Lower lobe of right lung (tissue), 2 donors: ENCODE results near the gene ATP1A3. TPM values are rescaled to one million over a fixed set of nuclear protein-coding genes. Genes with fewer than 3 reads are reported as not detected.

Experiments used
- ATAC-seq, 2 donors: fragments of 200-7000 bp; cut with Tn5 transposase; one replicate each; pipeline ENCODE4 v1.9.1; 2020 to 2022; ENCODE audit warnings: mild to moderate bottlenecking in 2 of 2, moderate library complexity in 2 of 2
- DNase-seq: peaks from one replicate; pipeline ENCODE4 v3.0.0-alpha.2; 2020
- H3K27ac ChIP-seq: fragments of 200-600 bp; one replicate; pipeline ENCODE4 v1.8.0; 2022
- H3K27me3 ChIP-seq: fragments of 200-600 bp; one replicate; pipeline ENCODE4 v1.8.0; 2022; ENCODE audit warnings: low read depth
- H3K36me3 ChIP-seq: fragments of 200-600 bp; one replicate; pipeline ENCODE4 v1.8.0; 2022; ENCODE audit warnings: mild to moderate bottlenecking
- H3K4me1 ChIP-seq: fragments of 200-600 bp; one replicate; pipeline ENCODE4 v1.8.0; 2022
- H3K4me3 ChIP-seq: fragments of 200-600 bp; one replicate; pipeline ENCODE4 v1.8.0; 2022; ENCODE audit warnings: mild to moderate bottlenecking
- H3K9me3 ChIP-seq: fragments of 200-600 bp; one replicate; pipeline ENCODE4 v1.8.0; 2022
- intact Hi-C: fragments of 100-400 bp; cut with DNase I; formaldehyde crosslinking; loops from one replicate; pipeline ENCODE4 v1.11.0; 2022
- total RNA-seq: library from RNA; stranded (reverse); fragmentation: NEBNext Ultra II Directional; extraction: Animal tissue kit (Norgen Biotek cat#: 25700); gene quantifications from one replicate; pipeline ENCODE4 v1.2.1, GENCODE V29; 2021
- TF ChIP-seq, protein P1 (sequence below): fragments of 200-600 bp; IDR thresholded peaks from one replicate; pipeline ENCODE4 v1.8.0; 2022; ENCODE audit warnings: antibody characterized with exemption, mild to moderate bottlenecking
- donor health status: DM: no; HTN: yes; CAD: no; lungs with severe emphysema.

Gene ATP1A3
- total RNA-seq, 1 donor from 2014 or later: 0.97 TPM

- intact Hi-C loops: no loop called here
- H3K27ac ChIP-seq: peak within 1 kb of the TSS; percentile 91
- peaks cover 15% of the 10 kb centered on the region for H3K36me3 ChIP-seq
- DNase-seq (peak; percentile 92), ATAC-seq (peak; percentile 93 to 95)
- peak within 1 kb of the TSS; percentile 78 for H3K4me3 ChIP-seq
- TF ChIP-seq, protein P1, sequence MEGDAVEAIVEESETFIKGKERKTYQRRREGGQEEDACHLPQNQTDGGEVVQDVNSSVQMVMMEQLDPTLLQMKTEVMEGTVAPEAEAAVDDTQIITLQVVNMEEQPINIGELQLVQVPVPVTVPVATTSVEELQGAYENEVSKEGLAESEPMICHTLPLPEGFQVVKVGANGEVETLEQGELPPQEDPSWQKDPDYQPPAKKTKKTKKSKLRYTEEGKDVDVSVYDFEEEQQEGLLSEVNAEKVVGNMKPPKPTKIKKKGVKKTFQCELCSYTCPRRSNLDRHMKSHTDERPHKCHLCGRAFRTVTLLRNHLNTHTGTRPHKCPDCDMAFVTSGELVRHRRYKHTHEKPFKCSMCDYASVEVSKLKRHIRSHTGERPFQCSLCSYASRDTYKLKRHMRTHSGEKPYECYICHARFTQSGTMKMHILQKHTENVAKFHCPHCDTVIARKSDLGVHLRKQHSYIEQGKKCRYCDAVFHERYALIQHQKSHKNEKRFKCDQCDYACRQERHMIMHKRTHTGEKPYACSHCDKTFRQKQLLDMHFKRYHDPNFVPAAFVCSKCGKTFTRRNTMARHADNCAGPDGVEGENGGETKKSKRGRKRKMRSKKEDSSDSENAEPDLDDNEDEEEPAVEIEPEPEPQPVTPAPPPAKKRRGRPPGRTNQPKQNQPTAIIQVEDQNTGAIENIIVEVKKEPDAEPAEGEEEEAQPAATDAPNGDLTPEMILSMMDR: peak; percentile 23
- H3K9me3 ChIP-seq: no peaks in the 10 kb centered on the region
- H3K27me3 ChIP-seq: no peaks in the 10 kb centered on the region
- peaks cover 20% of the 10 kb centered on the region for H3K4me1 ChIP-seq
Measured at GRCh38 chr19:41959056-41960053, 34.7 kb downstream of the ATP1A3 start, which contains the start of gene RABAC1. Gene RABAC1 (minus strand): TSS chr19:41959321. CDS start chr19:41959292, 29 bp downstream.

DNA sequence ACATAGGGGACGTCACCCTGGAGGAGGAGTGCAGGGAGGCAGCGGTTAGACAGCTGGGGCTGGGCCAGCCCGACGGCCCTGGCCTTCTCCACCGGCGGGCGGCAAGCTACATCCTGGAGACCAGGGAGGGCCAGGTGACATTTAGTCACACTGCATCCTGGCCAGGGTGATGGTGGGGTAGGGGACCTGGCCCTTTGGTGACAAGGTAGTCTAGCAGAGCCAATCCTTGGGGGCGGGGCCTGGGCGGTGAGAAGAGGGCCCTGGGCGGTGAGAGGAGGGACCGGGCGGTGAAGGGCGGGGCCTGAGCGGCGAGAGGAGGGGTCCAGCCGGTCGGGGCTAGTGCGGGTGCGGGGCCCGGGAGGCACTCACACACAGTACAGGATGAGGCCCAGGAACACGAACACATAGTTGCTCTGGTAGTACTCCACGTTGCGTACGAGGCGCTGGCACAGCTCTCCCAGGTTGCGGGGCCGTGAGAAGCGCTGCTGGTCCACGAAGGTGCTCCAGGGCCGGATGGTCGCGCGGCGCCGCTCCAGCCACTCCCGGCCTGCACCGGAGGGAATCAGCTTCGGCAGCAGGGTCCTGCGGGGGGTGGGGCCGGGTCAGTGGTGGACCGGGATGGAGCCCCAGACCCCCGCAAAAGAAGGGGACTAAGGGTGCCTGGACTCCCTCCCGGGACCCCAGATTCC, 35.5 kb downstream of the ATP1A3 start:
- Histone ChIP-seq H3K4me1 (peaks cover 20% of the 10 kb centered on the region), H3K27ac (peak overlapping the region; percentile 91), H3K9me3 (no peaks in the 10 kb centered on the region), H3K27me3 (no peaks in the 10 kb centered on the region), H3K36me3 (peaks cover 15% of the 10 kb centered on the region), H3K4me3 (peak overlapping the region; percentile 78)
- ATAC-seq: peak; percentile 91 to 93
- DNase-seq: peak; percentile 92
- intact Hi-C loops: no loop called here
- TF ChIP-seq, protein P1: no peak

- peaks cover 15% of the 10 kb centered on the region for H3K36me3 ChIP-seq
- H3K4me3 ChIP-seq: peak overlapping the region; percentile 78
- TF ChIP-seq, protein P1: peak; percentile 78
- H3K27me3 ChIP-seq: no peaks in the 10 kb centered on the region
- peak overlapping the region; percentile 91 for H3K27ac ChIP-seq
- ATAC-seq: peak; percentile 86 to 87
- intact Hi-C loops: no loop called here
- H3K4me1 ChIP-seq: peaks cover 20% of the 10 kb centered on the region
- peak; percentile 81 for DNase-seq
- H3K9me3 ChIP-seq: no peaks in the 10 kb centered on the region
Measured at GRCh38 chr19:41957838-41958366, 36.1 kb downstream of the ATP1A3 start.

- TF ChIP-seq, protein P1: no peak
- no peaks in the 10 kb centered on the region for H3K9me3 ChIP-seq
- ATAC-seq (no peak), DNase-seq (no peak)
- H3K27me3 ChIP-seq: no peaks in the 10 kb centered on the region
- peaks cover 15% of the 10 kb centered on the region for H3K36me3 ChIP-seq
- H3K27ac ChIP-seq: peak overlapping the region; percentile 91
- intact Hi-C loops: no loop called here
- H3K4me1 ChIP-seq: peaks cover 20% of the 10 kb centered on the region
- peak overlapping the region; percentile 78 for H3K4me3 ChIP-seq
Measured at GRCh38 chr19:41957161-41957837, 36.7 kb downstream of the ATP1A3 start.

DNA sequence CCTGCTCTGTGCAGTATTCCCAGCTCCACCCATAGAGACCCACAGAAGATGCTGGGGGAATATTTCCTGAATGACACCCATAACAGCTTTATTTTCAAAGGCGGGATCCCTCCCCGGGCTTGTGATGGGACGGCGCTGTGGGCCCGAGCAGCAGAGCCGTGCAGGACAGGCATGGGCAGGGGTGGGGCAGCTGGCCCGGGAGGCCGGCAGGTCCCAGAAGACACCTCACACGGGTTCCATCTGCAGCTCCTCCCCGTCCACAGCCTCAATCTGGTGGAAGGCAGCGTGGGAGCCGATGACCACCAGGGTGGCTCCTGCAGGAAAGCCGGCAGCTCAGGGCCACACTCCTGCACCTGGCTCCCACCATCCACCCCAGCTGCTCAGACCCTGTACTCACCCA, 37.4 kb downstream of the ATP1A3 start:
- TF ChIP-seq, protein P1: no peak
- intact Hi-C loops: no loop called here
- ATAC-seq: no peak
- no peak overlapping the region for H3K4me3 ChIP-seq
- peaks cover 20% of the 10 kb centered on the region for H3K4me1 ChIP-seq
- DNase-seq: no peak
- peaks cover 15% of the 10 kb centered on the region for H3K36me3 ChIP-seq
- H3K9me3 ChIP-seq: no peaks in the 10 kb centered on the region
- H3K27ac ChIP-seq: peak overlapping the region; percentile 91
- no peaks in the 10 kb centered on the region for H3K27me3 ChIP-seq
